Skeletal muscle cell (primary cell): ENCODE measurements around the gene IRF1.
"Not testable (repeated sequence)": the region's sequence is repeated elsewhere in the genome, so short reads cannot be mapped to it uniquely, and the experiment has no call there.

Experiments used
- DNase-seq: peaks from one replicate; pipeline ENCODE4 v3.0.0-alpha.2; 2010; ENCODE audit warnings: low read depth
- H3K4me3 ChIP-seq: 2 replicates; pipeline ENCODE4 v1.5.1; 2011; ENCODE audit warnings: low read depth, mild to moderate bottlenecking, control low read depth, low read length, moderate library complexity

IRF1 gene

DNA sequence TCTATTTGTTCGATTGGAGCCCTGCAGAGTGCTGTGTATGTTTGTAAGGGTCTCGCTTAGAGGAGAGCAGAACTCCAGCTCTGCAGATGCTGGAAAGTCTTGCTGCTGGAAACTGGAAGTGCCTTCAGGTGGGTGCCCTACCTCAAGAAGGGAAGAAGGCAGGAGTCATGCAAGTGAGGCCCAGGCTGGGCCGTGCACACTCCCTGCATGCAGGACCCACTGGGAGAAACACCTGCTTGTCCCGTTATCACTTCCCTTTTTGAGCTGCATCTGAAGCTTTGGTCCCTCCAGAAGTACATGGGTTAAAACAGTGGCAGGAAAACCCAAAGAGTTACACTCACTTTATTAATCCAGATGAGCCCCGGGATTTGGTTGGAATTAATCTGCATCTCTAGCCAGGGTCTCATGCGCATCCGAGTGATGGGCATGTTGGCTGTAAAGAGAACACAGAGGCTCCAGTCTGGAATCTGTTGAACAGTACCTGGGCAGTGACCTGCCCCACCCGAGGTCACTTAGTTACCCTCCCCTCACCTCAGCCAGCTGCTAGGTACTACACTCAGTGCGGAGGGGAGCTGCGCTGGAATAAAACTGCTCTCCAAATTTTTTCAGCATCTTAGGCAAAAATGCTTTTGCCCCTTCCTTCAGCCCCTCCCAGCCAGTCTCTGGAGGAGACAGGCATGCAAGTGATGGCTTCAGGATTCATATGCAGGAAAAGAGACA, 1.4 kb downstream of the IRF1 start:
- DNase-seq = no peak
- peak overlapping the region; percentile 88 for H3K4me3 ChIP-seq

DNA sequence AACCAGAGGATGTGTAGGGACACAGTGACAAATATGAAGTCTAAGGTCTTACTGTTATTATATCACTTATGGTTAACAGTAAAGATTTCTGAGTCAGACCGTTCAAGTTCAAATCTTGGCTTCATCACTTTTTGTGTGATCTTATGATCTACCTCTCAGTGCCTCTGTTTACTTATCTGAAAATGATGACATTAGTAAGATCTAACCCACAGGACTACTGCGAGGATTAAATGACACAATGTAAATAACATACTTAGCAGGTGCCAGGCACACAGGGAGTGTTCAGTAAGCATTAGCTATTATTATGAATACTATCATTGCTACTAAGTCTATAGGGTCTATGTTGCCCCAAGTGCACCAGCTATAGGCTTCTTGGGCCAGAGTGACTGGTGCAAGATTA, 2.0 kb downstream of the IRF1 start:
- peak overlapping the region; percentile 88 for H3K4me3 ChIP-seq
- no peak for DNase-seq

DNA sequence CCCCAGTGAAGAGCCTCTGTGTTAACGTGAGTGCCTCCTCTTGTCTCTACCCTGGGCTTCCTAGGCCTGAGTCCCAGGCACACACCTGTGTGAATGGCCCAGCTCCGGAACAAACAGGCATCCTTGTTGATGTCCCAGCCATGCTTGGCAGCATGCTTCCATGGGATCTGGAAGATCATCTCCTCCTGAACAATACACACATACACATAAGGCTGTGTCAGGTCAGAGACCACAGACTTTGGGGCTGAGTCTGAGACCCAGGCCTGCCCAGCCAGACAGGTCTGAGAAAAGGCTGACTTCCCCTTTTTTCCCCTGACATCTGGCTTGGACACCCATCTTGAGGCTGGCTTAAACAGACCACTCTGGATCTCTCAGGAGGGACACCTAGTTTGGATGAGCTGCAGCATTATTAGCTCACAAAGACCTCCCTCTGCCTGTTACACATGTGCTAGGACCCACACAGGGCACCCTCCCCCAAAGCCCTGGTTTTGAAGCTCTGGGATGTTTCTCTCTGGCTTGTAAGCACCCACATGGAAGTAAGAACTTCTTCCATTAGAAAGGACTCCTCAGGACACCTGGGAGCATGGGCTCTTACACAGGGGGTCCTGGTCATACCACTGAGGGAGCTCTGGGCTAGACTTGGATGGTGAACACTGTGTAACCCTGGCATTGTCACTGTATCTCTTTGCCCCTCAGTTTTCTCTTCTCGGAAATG, 2.6 kb downstream of the IRF1 start:
- no peak for DNase-seq
- H3K4me3 ChIP-seq = no peak overlapping the region

DNA sequence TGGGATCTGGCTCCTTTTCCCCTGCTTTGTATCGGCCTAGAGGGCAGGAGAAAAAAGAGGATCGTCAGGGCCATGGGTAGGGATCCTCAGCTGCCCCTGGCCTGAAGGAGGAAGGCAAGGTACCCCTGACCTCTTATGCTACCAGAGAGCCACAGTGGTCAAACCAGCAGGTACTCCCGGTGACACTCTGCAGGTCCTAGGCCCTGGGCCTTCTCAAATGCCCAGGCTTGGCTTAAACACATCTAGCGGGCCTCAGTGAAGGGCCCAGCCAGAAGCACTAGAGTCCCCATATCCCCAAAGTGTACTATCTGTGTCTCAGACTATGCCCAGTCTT, 3.5 kb downstream of the IRF1 start:
- no peak overlapping the region for H3K4me3 ChIP-seq
- no peak for DNase-seq

DNA sequence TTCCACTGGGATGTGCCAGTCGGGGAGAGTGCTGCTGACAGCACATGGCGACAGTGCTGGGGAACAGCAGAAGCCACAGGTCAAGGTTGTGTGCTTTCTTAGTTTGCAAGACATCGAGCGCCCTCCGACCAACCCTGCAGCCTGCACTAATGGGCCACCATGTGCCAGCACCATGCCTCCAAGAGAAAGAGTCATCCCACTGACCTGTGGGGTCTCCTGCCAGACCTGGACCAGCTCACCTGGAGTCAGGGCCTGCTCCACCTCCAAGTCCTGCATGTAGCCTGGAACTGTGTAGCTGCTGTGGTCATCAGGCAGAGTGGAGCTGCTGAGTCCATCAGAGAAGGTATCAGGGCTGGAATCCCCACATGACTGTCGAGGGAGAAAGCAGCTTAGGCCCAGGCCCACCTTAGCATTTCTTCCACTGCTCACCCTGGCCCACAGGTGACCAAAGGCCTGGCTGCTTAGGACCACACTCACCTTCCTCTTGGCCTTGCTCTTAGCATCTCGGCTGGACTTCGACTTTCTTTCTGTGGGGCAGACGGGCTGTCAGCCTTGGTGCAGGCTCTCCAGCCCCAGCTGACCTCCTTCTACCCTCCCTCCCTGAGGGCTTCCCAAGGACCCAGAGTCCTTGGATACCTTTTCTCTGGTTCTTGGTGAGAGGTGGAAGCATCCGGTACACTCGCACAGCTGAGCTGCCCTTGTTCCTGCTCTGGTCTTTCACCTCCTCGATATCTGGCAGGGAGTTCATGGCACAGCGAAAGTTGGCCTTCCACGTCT, 4.1 kb downstream of the IRF1 start:
- H3K4me3 ChIP-seq = no peak overlapping the region
- DNase-seq = no peak

DNA sequence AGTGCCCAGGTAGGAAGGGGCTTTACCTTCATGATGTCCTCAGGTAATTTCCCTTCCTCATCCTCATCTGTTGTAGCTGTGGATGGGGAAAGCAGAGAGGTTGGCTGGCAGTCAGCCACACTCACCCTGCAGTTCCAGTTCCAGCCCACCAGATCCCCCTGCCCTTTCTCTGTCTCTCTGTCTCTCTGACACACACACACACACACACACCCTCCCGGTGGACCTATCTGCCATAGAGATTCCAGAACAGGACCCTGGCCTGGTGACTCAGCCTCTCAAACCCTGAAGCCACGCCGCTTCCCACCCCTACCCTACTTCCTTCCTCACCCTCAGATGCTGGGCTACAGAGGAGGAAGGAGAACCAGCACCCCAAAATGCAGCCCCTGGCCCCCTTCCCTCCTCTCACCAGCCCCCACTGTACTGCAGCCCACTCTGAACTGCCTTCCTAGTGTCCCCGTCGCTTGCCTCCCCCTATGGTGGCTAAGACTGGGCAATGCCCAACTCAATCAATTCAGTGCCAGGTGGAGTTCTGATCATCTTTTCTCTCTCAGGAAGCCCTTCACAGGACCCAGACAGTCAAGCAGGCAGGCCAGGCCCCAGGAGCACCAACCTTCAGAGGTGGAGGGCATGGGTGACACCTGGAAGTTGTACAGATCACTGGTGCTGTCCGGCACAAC, 4.8 kb downstream of the IRF1 start:
- DNase-seq = no peak
- H3K4me3 ChIP-seq = no peak overlapping the region

DNA sequence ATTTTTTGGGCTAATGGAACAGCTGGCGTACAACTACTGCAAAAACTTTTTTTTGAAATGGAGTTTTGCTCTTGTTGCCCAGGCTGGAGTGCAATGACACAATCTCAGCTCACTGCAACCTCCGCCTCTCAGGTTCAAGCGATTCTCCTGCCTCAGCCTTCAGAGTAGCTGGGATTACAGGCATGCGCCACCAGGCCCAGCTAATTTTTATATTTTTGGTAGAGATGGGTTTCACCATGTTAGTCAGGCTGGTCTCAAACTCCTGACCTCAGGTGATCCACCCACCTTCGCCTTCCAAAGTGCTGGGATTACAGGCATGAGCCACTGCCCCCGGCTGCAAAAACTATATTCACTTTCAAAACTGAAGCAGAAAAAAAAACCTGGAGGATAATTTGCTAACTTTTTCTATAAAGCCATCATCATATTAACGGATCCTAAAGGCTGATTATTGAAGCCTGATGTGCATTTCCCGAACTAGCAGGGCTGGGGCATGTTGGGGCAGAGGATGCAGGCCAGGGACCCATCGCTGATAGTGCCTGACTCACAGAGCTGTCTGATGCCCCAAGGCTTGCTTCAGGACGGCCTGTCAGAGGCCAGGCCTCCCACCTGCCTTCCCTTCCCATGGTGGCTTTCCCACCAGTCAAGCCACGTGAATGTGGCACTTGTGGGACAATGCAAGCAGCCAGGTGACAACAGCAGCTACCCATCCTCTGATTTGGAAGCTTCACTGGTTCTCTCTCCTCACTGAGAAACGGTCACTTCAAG, 5.5 kb downstream of the IRF1 start:
- not testable (repeated sequence) for DNase-seq

DNA sequence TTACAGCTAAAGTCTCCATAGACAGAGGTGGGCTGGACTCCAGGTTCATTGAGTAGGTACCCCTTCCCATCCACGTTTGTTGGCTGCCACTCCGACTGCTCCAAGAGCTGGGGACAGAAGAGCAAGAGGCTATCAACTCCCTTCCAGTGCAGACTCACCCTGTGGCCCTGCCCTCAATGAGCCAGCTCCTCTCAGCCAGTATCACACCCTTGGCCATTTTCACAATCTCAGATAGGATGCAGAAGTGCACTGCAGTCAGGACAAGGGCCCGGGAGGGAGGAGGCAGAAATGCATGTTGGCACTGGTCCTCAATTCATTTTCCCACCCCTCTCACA, 6.2 kb downstream of the IRF1 start:
- no peak for DNase-seq
- no peak overlapping the region for H3K4me3 ChIP-seq

More for the DNA sequence above, 5.5 kb downstream of the IRF1 start:
- H3K4me3 ChIP-seq = not testable (repeated sequence)

DNA sequence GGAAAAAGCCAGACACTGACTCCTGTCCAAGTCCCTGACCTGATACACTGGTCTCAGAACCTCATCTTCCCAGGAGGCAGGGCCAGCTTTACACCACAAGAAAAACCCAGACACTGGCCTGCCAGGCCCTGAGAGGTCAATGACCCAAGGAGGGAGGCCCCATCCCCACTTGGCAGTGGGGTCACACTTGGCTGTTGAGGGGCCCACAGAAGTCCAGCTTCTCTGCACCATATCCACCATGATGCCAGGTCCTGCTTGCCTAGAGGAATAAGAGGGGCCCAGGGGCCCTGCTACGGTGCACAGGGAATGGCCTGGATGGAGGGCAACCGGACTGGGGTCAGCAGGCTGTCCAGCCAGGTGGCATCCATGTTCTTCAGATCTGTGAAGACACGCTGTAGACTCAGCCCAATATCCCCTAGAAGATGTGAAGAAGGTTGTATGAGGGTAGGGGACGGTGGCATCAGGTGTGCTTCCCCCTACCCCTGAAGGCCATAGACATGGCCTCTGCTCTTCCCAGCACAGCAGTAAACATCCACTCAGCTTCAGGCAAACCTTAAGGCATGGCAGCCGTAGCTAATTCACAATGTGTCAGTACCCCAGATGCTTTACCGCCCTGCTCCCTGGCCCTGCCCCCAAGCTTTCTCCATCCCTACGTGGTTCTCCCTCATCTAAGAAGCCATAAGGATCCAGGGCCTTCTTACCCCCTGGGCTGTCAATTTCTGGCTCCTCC, 6.7 kb downstream of the IRF1 start:
- no peak overlapping the region for H3K4me3 ChIP-seq
- DNase-seq = no peak

DNA sequence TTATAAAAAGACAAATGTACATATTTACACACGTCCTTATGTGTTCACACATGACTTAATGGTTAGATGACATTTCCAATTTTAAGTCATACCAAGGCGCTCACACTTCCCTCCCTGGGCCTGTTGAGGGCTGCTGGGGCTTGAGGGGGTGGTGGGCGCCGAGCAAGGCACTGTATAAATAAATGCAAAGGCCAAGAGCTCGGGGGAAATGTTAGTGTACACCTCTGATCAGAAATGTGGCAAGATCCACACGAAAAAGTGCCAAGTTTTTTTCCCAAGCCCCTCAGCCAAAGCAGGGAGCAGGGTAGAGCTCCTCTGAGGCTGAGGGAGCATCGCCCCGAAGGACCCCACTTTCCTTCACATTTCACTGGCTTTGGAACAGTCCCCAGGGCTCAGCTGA, 7.5 kb downstream of the IRF1 start:
- no peak for DNase-seq
- no peak overlapping the region for H3K4me3 ChIP-seq

DNA sequence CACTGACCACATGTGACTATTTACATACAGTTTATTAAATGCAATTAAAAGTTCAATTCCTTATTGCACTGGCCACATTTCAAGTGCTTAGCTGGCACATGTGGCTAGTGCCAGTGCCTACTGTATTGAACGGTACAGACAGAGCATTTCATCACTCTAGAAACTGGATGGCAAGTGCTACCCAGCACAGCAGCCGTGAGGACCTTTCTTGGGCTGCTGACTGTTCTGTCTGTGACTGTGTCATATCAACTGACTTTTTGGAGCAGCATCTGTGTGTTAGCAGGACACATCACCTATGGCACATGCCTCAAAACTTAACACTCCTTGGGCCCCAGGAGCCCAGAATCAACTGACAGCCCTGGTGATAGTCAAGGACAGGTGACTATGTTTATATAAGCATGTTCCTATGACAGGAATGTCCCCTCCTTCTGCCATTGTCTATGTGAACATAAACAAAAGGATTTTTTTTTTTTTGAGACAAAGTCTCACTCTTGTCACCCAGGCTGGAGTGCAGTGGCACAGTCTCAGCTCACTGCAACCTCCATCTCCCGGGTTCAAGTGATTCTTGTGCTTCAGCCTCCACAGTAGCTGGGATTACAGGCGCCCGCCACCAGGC, 8.9 kb downstream of the IRF1 start:
- no peak overlapping the region for H3K4me3 ChIP-seq
- no peak for DNase-seq

DNA sequence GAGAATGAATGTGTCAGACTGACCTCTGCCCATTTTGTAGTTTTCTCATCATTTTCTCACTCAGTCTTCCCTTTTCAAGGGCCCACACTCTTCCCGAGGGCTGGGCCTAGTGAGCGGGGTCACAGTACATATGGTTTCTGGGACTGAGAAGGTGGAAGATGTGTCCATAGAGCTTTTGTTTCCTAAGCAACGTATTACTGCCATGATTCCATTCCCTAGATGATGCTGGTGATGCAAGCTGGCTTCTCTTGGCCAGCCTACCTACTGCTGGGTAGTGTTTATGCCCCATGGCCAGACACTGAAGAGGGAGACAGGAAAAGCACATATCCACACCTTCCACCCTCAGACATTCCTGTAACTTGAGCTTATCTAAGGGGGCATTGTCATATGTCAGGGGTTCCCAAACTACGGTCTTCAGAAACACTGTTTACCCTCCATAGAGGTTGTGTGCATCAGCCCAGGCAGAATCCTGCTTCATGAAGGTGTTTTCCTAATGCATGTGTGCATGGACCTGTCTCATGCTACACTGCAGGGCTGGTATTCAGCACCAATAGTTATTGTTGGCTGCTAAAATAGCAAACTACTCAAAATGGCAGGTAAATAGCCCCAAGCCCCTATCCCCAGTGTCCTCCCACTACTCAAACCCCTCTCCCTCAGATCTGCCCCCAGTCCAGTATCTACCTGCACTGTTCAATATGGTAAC, 9.5 kb downstream of the IRF1 start:
- DNase-seq = no peak

DNA sequence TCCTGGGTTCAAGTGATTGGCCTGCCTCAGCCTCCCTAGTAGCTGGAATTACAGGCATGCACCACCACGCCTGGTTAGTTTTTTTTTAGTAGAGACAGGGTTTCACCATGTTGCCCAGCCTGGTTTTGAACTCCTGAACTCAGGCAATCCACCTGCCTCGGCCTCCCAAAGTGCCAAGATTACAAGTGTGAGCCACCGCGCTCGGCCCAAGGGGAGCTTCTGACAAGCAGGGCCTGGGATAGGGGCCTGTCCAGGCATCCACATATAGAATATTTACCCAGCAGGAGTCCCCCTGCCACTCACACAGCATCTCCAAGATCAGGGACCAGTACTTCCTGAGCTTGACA, 10.1 kb downstream of the IRF1 start:
- DNase-seq = no peak
- no peak overlapping the region for H3K4me3 ChIP-seq

More for the DNA sequence above, 9.5 kb downstream of the IRF1 start:
- H3K4me3 ChIP-seq = no peak overlapping the region

DNA sequence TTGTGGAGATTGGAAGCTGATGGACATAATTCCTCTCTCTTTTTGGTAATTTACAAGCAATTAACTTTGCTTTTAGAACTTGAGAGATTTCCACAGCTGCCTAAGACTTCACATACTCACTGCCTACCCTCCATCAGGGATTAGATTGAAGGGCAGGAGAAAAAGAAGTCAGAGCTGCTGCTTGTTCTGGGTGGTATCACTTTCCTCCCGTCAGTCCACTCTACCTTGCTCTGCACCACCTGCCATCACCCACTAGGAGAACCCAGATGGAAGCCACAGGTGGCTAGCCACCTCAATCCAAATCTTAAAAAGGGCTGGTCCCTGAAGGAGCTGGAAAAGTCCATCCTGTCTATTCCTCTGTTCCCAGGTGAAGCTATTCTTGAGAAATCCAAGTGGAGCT, 10.5 kb downstream of the IRF1 start:
- DNase-seq = no peak

DNA sequence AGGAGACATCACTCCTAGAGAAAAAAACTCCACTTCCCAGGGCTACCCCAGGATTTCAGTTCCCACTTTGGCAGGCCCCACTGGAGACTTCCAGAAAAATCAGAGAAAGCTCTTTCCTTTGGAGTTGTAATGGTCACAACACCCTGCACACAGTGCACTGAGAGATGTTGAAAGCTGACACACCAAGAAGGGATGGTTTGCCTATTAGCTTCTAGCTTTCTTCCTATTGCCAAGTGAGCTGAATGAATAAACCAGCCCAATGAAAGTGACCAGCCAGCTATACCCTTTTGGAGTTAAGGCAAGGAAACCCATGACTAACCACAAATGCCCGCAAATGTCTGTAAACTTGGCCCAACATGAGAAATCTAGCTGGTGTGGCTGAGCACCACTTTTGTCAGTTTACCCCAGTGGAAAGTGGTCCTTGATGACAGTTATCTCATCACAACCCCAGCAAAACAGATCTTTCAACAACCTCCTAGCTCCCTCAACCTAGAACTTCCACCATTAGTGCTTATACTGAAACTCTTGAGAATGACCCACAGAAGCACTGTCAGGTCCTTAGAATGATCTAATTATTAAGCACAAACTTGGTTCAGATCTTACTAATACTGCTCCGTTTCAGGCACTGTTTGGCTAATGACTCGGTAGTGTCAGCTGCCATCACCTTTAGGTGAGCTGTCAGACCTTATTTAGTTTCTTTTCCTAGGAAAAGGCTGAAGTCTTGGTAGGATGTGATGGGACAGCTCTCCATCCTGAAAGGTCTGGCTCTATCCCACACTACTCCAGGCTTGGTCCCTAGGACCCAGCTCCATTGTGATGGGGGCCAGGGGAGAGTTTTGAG, 11.2 kb downstream of the IRF1 start:
- no peak overlapping the region for H3K4me3 ChIP-seq
- no peak for DNase-seq

More for the DNA sequence above, 10.5 kb downstream of the IRF1 start:
- no peak overlapping the region for H3K4me3 ChIP-seq

DNA sequence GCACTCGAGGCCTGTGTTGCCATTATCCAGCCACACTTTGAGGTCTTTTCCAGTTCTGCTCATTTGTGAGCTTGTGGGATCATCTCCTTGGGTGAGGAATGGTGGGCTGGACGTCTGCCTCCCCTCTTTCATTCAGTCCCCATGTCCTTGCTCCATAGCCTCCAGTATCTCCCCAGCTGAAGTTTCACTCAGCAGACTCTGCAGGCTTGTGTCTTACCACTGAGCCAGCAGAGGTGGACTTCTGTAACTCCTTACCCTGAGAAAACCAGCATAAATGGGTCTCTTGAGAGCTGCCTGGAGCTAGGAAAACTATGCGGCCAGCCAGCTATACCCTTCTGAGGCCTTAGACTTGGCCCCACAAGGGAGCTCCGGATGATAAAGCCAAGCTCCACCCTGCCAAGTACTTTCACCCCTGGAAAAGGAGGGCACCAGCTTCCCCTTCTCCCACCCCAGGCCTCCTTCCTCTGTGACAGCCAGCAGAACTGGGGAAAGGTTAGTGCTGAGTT, 12.2 kb downstream of the IRF1 start:
- DNase-seq = no peak
- no peak overlapping the region for H3K4me3 ChIP-seq

DNA sequence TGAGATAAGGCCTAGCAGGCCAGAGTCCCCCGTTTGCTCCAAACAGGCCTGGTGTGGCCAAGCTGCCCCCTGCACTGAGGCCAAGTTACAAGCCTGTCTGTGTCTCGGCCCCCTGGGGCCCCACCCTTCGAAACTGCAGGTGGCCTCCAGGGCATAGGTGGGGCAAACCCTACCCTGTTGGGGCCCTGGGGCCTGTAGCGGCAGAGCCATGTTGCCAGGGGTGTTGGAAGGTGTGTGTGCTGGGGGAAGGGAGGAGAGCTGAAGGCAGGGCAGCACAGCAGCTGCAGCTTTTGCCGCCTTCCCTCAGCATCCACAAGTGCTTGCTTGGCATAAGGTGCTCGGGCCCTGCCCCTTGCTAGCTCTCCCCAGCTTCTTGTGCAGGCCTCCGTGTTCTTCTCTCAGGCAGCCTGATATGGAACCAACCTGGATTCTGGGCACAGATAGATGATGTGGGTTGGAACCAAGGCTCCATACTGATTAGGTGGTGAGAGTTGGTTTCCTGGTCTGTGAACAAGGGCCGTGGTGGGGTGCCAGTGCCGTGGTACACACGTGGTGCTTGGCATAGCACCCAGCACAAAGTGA, 12.7 kb downstream of the IRF1 start:
- H3K4me3 ChIP-seq = no peak overlapping the region
- no peak for DNase-seq
